Neuronal stem cell (in vitro differentiated cells): ENCODE data around the gene RASGRP3.

Experiments
- DNase-seq: peaks from one replicate; pipeline ENCODE4 v3.0.0-alpha.2; 2013; ENCODE audit warnings: low spot score
- H2AFZ ChIP-seq: one replicate; pipeline ENCODE4 v1.6.1; 2013; ENCODE audit warnings: mild to moderate bottlenecking, low read length, inconsistent platforms
- H2AK5ac ChIP-seq: 2 replicates; pipeline ENCODE4 v1.6.1; 2013; ENCODE audit warnings: low read depth, mild to moderate bottlenecking, inconsistent platforms, low read length, moderate library complexity, mixed read lengths
- H2BK120ac ChIP-seq: 2 replicates; pipeline ENCODE4 v1.6.1; 2013; ENCODE audit warnings: low read depth, mild to moderate bottlenecking, inconsistent platforms, low read length, moderate library complexity, mixed read lengths
- H2BK12ac ChIP-seq: one replicate; pipeline ENCODE4 v1.6.1; 2013; ENCODE audit warnings: low read length, inconsistent platforms
- H2BK15ac ChIP-seq: 2 replicates; pipeline ENCODE4 v1.6.1; 2013; ENCODE audit warnings: mild to moderate bottlenecking, low read length, inconsistent platforms, mixed read lengths
- H2BK5ac ChIP-seq: one replicate; pipeline ENCODE4 v1.6.1; 2013; ENCODE audit warnings: inconsistent platforms, mild to moderate bottlenecking, low read length, moderate library complexity
- H3K14ac ChIP-seq: one replicate; pipeline ENCODE4 v1.6.1; 2013; ENCODE audit warnings: low read length, inconsistent platforms
- H3K18ac ChIP-seq: 2 replicates; pipeline ENCODE4 v1.6.1; 2013; ENCODE audit warnings: low read length, inconsistent platforms
- H3K23ac ChIP-seq: 2 replicates; pipeline ENCODE4 v1.6.1; 2013; ENCODE audit warnings: low read depth, mild to moderate bottlenecking, mixed read lengths, low read length, inconsistent platforms; ENCODE audit not compliant: poor library complexity
- H3K27ac ChIP-seq: replicated peaks from 3 replicates; pipeline ENCODE4 v1.5.1; 2013; ENCODE audit warnings: low read length, inconsistent platforms
- H3K27me3 ChIP-seq, 3 experiments: 2 replicates each; pipeline ENCODE4 v1.6.1; 2013; ENCODE audit warnings: low read length in 3 of 3, mild to moderate bottlenecking in 2 of 3, inconsistent platforms in 1 of 3, low read depth in 1 of 3, mixed read lengths in 1 of 3, moderate library complexity in 1 of 3; ENCODE audit not compliant: control insufficient read depth in 3 of 3, insufficient read depth in 3 of 3
- H3K36me3 ChIP-seq, 2 donors: replicated peaks in 1 of 2; 2 replicates each; pipeline ENCODE4 v1.6.1; 2013; ENCODE audit warnings: low read length in 2 of 2; ENCODE audit not compliant: control insufficient read depth in 2 of 2, insufficient read depth in 2 of 2
- H3K4ac ChIP-seq: 2 replicates; pipeline ENCODE4 v1.6.1; 2013; ENCODE audit warnings: inconsistent platforms, mild to moderate bottlenecking, low read length, moderate library complexity
- H3K4me1 ChIP-seq, 2 donors: 1 replicate in 1 of 2; 2 replicates in 1 of 2; pipeline ENCODE4 v1.6.1; 2013; ENCODE audit warnings: low read length in 2 of 2, low read depth in 1 of 2; ENCODE audit not compliant: control insufficient read depth in 2 of 2, insufficient read depth in 1 of 2
- H3K4me2 ChIP-seq: one replicate; pipeline ENCODE4 v1.6.1; 2013; ENCODE audit warnings: mild to moderate bottlenecking, low read length, inconsistent platforms; ENCODE audit not compliant: insufficient read depth, poor library complexity, severe bottlenecking
- H3K4me3 ChIP-seq, 2 donors: 2 replicates each; pipeline ENCODE4 v1.5.1; 2013; ENCODE audit warnings: low read length in 2 of 2, mild to moderate bottlenecking in 2 of 2, inconsistent platforms in 1 of 2, moderate library complexity in 1 of 2
- H3K79me1 ChIP-seq: one replicate; pipeline ENCODE4 v1.6.1; 2013; ENCODE audit warnings: low read depth, mild to moderate bottlenecking, inconsistent platforms, low read length, moderate library complexity
- H3K9ac ChIP-seq: one replicate; pipeline ENCODE4 v1.6.1; 2013; ENCODE audit warnings: mild to moderate bottlenecking, low read depth, low read length, inconsistent platforms; ENCODE audit not compliant: poor library complexity
- H3K9me3 ChIP-seq, 2 donors: replicated peaks in 1 of 2; 2 replicates each; pipeline versions ENCODE3 to v1.6.1; 2013; ENCODE audit warnings: low read length in 2 of 2, mild to moderate bottlenecking in 2 of 2, inconsistent platforms in 1 of 2, low read depth in 1 of 2, mixed read lengths in 1 of 2, moderate library complexity in 1 of 2; ENCODE audit not compliant: control insufficient read depth in 2 of 2, insufficient read depth in 1 of 2
- H4K8ac ChIP-seq: one replicate; pipeline ENCODE4 v1.6.1; 2013; ENCODE audit warnings: low read depth, mild to moderate bottlenecking, inconsistent platforms, low read length, moderate library complexity
- H4K91ac ChIP-seq: one replicate; pipeline ENCODE4 v1.6.1; 2013; ENCODE audit warnings: low read length, low read depth, mild to moderate bottlenecking, inconsistent platforms; ENCODE audit not compliant: poor library complexity
- WGBS, 2 donors: extraction: QIAGEN DNeasy Blood & Tissue Kit; methylation state at CpG; one replicate each; pipeline ENCODE4 v1.1.7; 2013; ENCODE audit warnings: missing lambda C conversion rate in 2 of 2, mixed read lengths in 1 of 2; ENCODE audit not compliant: insufficient read length in 2 of 2, insufficient replicate concordance in 1 of 2; ENCODE audit errors: extremely low coverage in 2 of 2; 5-methylcytosine and 5-hydroxymethylcytosine counted together

RASGRP3 gene

GRCh38 chr2:33532146-33532545 is 55.7 kb downstream of the RASGRP3 start:
- H3K23ac ChIP-seq, result no peak overlapping the region
- no peak overlapping the region for H3K4me2 ChIP-seq
- H3K4ac ChIP-seq, result no peak overlapping the region
- H3K14ac ChIP-seq, result no peak overlapping the region
- DNase-seq, result no peak
- no peak overlapping the region for H4K91ac ChIP-seq
- no peak overlapping the region for H2BK120ac ChIP-seq
- H3K36me3 ChIP-seq, result no peaks in the 10 kb centered on the region
- H3K27ac ChIP-seq, result no peak overlapping the region
- H2BK12ac ChIP-seq, result no peak overlapping the region
- H4K8ac ChIP-seq, result no peak overlapping the region
- peaks cover 0 to 3% (median 0%) of the 10 kb centered on the region in 3 experiments for H3K27me3 ChIP-seq
- H2BK15ac ChIP-seq, result no peak overlapping the region
- H2BK5ac ChIP-seq, result no peak overlapping the region
- H3K4me3 ChIP-seq, result no peak overlapping the region
- no peak overlapping the region for H2AFZ ChIP-seq
- H3K9ac ChIP-seq, result no peak overlapping the region
- H2AK5ac ChIP-seq, result no peak overlapping the region
- no peaks in the 10 kb centered on the region for H3K79me1 ChIP-seq
- no CpG with 5 or more reads among the region's 8 CpGs for WGBS, 2 donors
- H3K4me1 ChIP-seq, result no peaks in the 10 kb centered on the region
- H3K18ac ChIP-seq, result no peak overlapping the region
- H3K9me3 ChIP-seq, result no peaks in the 10 kb centered on the region

- no CpG with 5 or more reads among the region's 2 CpGs for WGBS, 2 donors
- no peak overlapping the region for H3K4me3 ChIP-seq
- H3K4me2 ChIP-seq, result no peak overlapping the region
- no peak overlapping the region for H4K8ac ChIP-seq
- H3K9me3 ChIP-seq, result no peaks in the 10 kb centered on the region
- H3K23ac ChIP-seq, result no peak overlapping the region
- H3K27ac ChIP-seq, result no peak overlapping the region
- no peak overlapping the region for H2AFZ ChIP-seq
- no peak for DNase-seq
- H3K14ac ChIP-seq, result no peak overlapping the region
- no peak overlapping the region for H3K9ac ChIP-seq
- H3K27me3 ChIP-seq, result peaks cover 0 to 3% (median 0%) of the 10 kb centered on the region in 3 experiments
- no peak overlapping the region for H3K18ac ChIP-seq
- no peak overlapping the region for H2BK120ac ChIP-seq
- no peaks in the 10 kb centered on the region for H3K79me1 ChIP-seq
- no peak overlapping the region for H4K91ac ChIP-seq
- H2AK5ac ChIP-seq, result no peak overlapping the region
- H3K4me1 ChIP-seq, result no peaks in the 10 kb centered on the region
- no peaks in the 10 kb centered on the region for H3K36me3 ChIP-seq
- no peak overlapping the region for H2BK15ac ChIP-seq
- H2BK12ac ChIP-seq, result no peak overlapping the region
- H2BK5ac ChIP-seq, result no peak overlapping the region
- no peak overlapping the region for H3K4ac ChIP-seq
These were observed 56.5 kb downstream of the RASGRP3 start for GRCh38 chr2:33532966-33533365.

GRCh38 chr2:33535421-33535820 is 59.0 kb downstream of the RASGRP3 start:
- H2BK120ac ChIP-seq, result no peak overlapping the region
- WGBS, 2 donors, result no CpG with 5 or more reads among the region's 3 CpGs
- H2BK15ac ChIP-seq, result no peak overlapping the region
- no peaks in the 10 kb centered on the region for H3K79me1 ChIP-seq
- H3K4me1 ChIP-seq, result no peaks in the 10 kb centered on the region
- H3K18ac ChIP-seq, result no peak overlapping the region
- no peaks in the 10 kb centered on the region for H3K9me3 ChIP-seq
- no peak overlapping the region for H3K14ac ChIP-seq
- H4K91ac ChIP-seq, result no peak overlapping the region
- H2AFZ ChIP-seq, result no peak overlapping the region
- H2AK5ac ChIP-seq, result no peak overlapping the region
- no peaks in the 10 kb centered on the region for H3K27me3 ChIP-seq
- no peak overlapping the region for H3K9ac ChIP-seq
- DNase-seq, result no peak
- H3K23ac ChIP-seq, result no peak overlapping the region
- H2BK5ac ChIP-seq, result no peak overlapping the region
- H2BK12ac ChIP-seq, result no peak overlapping the region
- no peak overlapping the region for H4K8ac ChIP-seq
- no peak overlapping the region for H3K4ac ChIP-seq
- no peaks in the 10 kb centered on the region for H3K36me3 ChIP-seq
- H3K27ac ChIP-seq, result no peak overlapping the region
- H3K4me3 ChIP-seq, result no peak overlapping the region
- H3K4me2 ChIP-seq, result no peak overlapping the region

- Histone ChIP-seq H3K27ac (no peak overlapping the region), H3K27me3 (no peaks in the 10 kb centered on the region), H2BK15ac (no peak overlapping the region), H4K91ac (no peak overlapping the region), H2BK12ac (no peak overlapping the region), H2AK5ac (no peak overlapping the region), H3K9me3 (no peaks in the 10 kb centered on the region), H2BK5ac (no peak overlapping the region), H3K4me3 (no peak overlapping the region), H3K36me3 (no peaks in the 10 kb centered on the region), H3K9ac (no peak overlapping the region), H3K4ac (no peak overlapping the region), H3K4me1 (no peaks in the 10 kb centered on the region), H2BK120ac (no peak overlapping the region), H3K23ac (no peak overlapping the region), H3K18ac (no peak overlapping the region), H3K79me1 (no peaks in the 10 kb centered on the region), H3K4me2 (no peak overlapping the region), H2AFZ (no peak overlapping the region), H3K14ac (no peak overlapping the region), H4K8ac (no peak overlapping the region)
- DNase-seq, result no peak
- no CpG with 5 or more reads among the region's 4 CpGs for WGBS, 2 donors
These were observed 64.8 kb downstream of the RASGRP3 start for GRCh38 chr2:33541243-33541642.
